ENCODE results near the gene TEC.
"Not testable (repeated sequence)": the region's sequence is repeated elsewhere in the genome, so short reads cannot be mapped to it uniquely, and the experiment has no call there.

TEC gene

GRCh38 chr4:48173056-48173991, 96.3 kb downstream of the TEC start:
- no peak overlapping the region for H3K27ac ChIP-seq

GRCh38 chr4:48172651-48173050, 97.0 kb downstream of the TEC start:
- H3K27ac ChIP-seq = no peak overlapping the region
- no peak for TF ChIP-seq ZFX (IDR thresholded peaks at IDR 0.05; ENCODE audit: borderline replicate concordance)
- TF ChIP-seq, protein P1, sequence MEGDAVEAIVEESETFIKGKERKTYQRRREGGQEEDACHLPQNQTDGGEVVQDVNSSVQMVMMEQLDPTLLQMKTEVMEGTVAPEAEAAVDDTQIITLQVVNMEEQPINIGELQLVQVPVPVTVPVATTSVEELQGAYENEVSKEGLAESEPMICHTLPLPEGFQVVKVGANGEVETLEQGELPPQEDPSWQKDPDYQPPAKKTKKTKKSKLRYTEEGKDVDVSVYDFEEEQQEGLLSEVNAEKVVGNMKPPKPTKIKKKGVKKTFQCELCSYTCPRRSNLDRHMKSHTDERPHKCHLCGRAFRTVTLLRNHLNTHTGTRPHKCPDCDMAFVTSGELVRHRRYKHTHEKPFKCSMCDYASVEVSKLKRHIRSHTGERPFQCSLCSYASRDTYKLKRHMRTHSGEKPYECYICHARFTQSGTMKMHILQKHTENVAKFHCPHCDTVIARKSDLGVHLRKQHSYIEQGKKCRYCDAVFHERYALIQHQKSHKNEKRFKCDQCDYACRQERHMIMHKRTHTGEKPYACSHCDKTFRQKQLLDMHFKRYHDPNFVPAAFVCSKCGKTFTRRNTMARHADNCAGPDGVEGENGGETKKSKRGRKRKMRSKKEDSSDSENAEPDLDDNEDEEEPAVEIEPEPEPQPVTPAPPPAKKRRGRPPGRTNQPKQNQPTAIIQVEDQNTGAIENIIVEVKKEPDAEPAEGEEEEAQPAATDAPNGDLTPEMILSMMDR (IDR thresholded peaks at IDR 0.05) = no peak

More at GRCh38 chr4:48173056-48173991, 96.3 kb downstream of the TEC start:
- TF ChIP-seq, protein P1 (IDR thresholded peaks at IDR 0.05) = no peak
- TF ChIP-seq ZFX (IDR thresholded peaks at IDR 0.05; ENCODE audit: borderline replicate concordance) = no peak

DNA sequence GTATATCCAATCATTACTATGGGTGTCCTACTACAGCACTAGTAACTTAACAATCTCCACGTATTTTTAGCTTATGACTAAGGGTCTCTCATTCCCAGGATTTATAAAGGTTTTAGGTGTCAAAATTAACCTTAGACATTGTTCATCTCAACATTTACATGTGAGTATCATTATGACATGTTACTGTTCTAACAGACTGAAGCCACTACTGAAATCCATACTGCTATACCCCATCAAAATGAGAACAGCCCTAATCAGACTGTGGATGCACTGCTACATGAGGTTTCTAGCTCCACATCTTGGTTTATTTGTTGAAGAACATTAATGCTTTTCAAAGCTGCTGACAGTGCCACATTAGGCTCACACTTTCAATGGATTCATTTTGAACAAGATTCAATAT, 100.0 kb downstream of the TEC start:
- TF ChIP-seq, protein P1 (IDR thresholded peaks at IDR 0.05) = no peak
- no peak for TF ChIP-seq ZFX (IDR thresholded peaks at IDR 0.05; ENCODE audit: borderline replicate concordance)
- H3K27ac ChIP-seq = no peak overlapping the region

- TF ChIP-seq, protein P1 (IDR thresholded peaks at IDR 0.05) = no peak
- TF ChIP-seq ZFX (IDR thresholded peaks at IDR 0.05; ENCODE audit: borderline replicate concordance) = no peak
- H3K27ac ChIP-seq = no peak overlapping the region
Observed at GRCh38 chr4:48167538-48168263, 101.9 kb downstream of the TEC start.

DNA sequence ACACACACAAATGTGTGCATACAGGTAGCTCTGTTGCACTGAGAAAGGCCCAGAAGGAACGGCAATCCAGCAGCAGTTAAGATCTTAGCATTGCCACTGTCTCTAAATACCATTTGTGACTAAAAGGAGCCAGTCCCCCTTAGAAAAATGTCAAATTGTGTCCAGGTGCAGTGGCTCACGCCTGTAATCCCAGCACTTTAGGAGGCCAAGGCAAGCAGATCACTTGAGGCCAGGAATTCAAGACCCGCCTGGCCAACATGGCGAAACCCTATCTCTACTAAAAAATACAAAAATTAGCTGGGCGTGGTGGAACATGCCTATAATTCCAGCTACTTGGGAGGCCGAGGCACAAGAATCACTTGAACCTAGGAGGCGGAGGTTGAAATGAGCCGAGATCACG, 105.1 kb downstream of the TEC start:
- H3K27ac ChIP-seq = not testable (repeated sequence)

- no peak for TF ChIP-seq ZFX (IDR thresholded peaks at IDR 0.05; ENCODE audit: borderline replicate concordance)
- TF ChIP-seq, protein P1 (IDR thresholded peaks at IDR 0.05) = no peak
- no peak overlapping the region for H3K27ac ChIP-seq
Observed at GRCh38 chr4:48163746-48164145, 105.9 kb downstream of the TEC start.

GRCh38 chr4:48162162-48162561, 107.5 kb downstream of the TEC start:
- TF ChIP-seq, protein P1 (IDR thresholded peaks at IDR 0.05) = no peak
- TF ChIP-seq ZFX (IDR thresholded peaks at IDR 0.05; ENCODE audit: borderline replicate concordance) = no peak
- H3K27ac ChIP-seq = no peak overlapping the region

All from 22Rv1 (cell line).